GM23338 (cell line): ENCODE data around the gene PPIA. TPM values are rescaled to one million over a fixed set of nuclear protein-coding genes. Genes with fewer than 3 reads are reported as not detected.

Experiments
- ATAC-seq: fragments of 200-7000 bp; cut with Tn5 transposase; 3 replicates; pipeline ENCODE4 v1.9.1; 2020
- DNase-seq: peaks from one replicate; pipeline ENCODE4 v3.0.0-alpha.2; 2015; ENCODE audit warnings: low spot score
- H2AFZ ChIP-seq: fragments of 200-600 bp; sonication (generic); 2 replicates; pipeline ENCODE4 v1.8.0; 2016; ENCODE audit warnings: antibody characterized with exemption, mild to moderate bottlenecking, moderate library complexity
- H3F3A ChIP-seq: fragments of 200-600 bp; sonication (generic); replicated peaks from 2 replicates; pipeline ENCODE4 v1.8.0; 2017; ENCODE audit warnings: antibody characterized with exemption, mixed run types, low read depth
- H3K27ac ChIP-seq: fragments of 200-600 bp; sonication (generic); 2 replicates; pipeline ENCODE4 v1.6.1; 2016; ENCODE audit warnings: low read depth
- H3K27me3 ChIP-seq: fragments of 200-600 bp; sonication (generic); 2 replicates; pipeline ENCODE4 v1.8.0; 2016; ENCODE audit warnings: mild to moderate bottlenecking, mixed run types, moderate library complexity; ENCODE audit not compliant: insufficient read depth
- H3K36me3 ChIP-seq: fragments of 200-600 bp; sonication (generic); 2 replicates; pipeline ENCODE4 v1.8.0; 2016; ENCODE audit warnings: mild to moderate bottlenecking; ENCODE audit not compliant: insufficient read depth
- H3K4me1 ChIP-seq: fragments of 200-600 bp; sonication (generic); 2 replicates; pipeline ENCODE4 v1.8.0; 2016; ENCODE audit warnings: mild to moderate bottlenecking, moderate library complexity; ENCODE audit not compliant: insufficient read depth
- H3K4me2 ChIP-seq: fragments of 200-600 bp; sonication (generic); 2 replicates; pipeline ENCODE4 v1.7.1; 2017; ENCODE audit warnings: mixed run types
- H3K4me3 ChIP-seq: fragments of 200-600 bp; sonication (generic); 2 replicates; pipeline ENCODE4 v1.6.1; 2016; ENCODE audit warnings: mixed run types
- H3K79me2 ChIP-seq: fragments of 200-600 bp; sonication (generic); replicated peaks from 2 replicates; pipeline ENCODE4 v1.8.0; 2017; ENCODE audit warnings: mild to moderate bottlenecking; ENCODE audit not compliant: insufficient read depth
- H3K9me2 ChIP-seq: fragments of 200-600 bp; sonication (generic); 2 replicates; pipeline ENCODE4 v1.8.0; 2017; ENCODE audit not compliant: insufficient read depth
- H4K20me1 ChIP-seq: fragments of 200-600 bp; sonication (generic); replicated peaks from 2 replicates; pipeline ENCODE4 v1.8.0; 2017; ENCODE audit warnings: mild to moderate bottlenecking; ENCODE audit not compliant: insufficient read depth
- H3K27ac Mint-ChIP-seq: 2 replicates; pipeline ENCODE4 v1.8.0; 2020; ENCODE audit warnings: inconsistent platforms, mild to moderate bottlenecking, moderate library complexity, mixed read lengths
- H3K27me3 Mint-ChIP-seq: 3 replicates; pipeline ENCODE4 v1.8.0; 2022; ENCODE audit warnings: low read depth, mild to moderate bottlenecking, moderate library complexity, mixed read lengths, inconsistent platforms; ENCODE audit not compliant: insufficient read depth, poor library complexity
- H3K36me3 Mint-ChIP-seq: 3 replicates; pipeline ENCODE4 v1.8.0; 2021; ENCODE audit warnings: low read depth, mild to moderate bottlenecking, inconsistent platforms, moderate library complexity, mixed read lengths
- H3K4me1 Mint-ChIP-seq: 3 replicates; pipeline ENCODE4 v1.8.0; 2020; ENCODE audit warnings: mild to moderate bottlenecking, inconsistent platforms, mixed read lengths
- H3K4me3 Mint-ChIP-seq: 3 replicates; pipeline ENCODE4 v1.8.0; 2021; ENCODE audit warnings: moderate library complexity, mild to moderate bottlenecking, inconsistent platforms, mixed read lengths
- H3K9me3 Mint-ChIP-seq: 3 replicates; pipeline ENCODE4 v1.8.0; 2020; ENCODE audit warnings: moderate library complexity, mild to moderate bottlenecking, inconsistent platforms, mixed read lengths
- CREB1 ChIP-seq: fragments of 250-450 bp; sonication (Bioruptor Pico); IDR thresholded peaks from 2 replicates; pipeline ENCODE4 v1.5.0; 2020; ENCODE audit warnings: low read depth, mild to moderate bottlenecking, moderate library complexity
- CTCF ChIP-seq, 2 experiments: fragments of 200-600 bp in 1 of 2; sonication (generic) in 1 of 2; conservative IDR thresholded peaks; 2 replicates each; pipeline versions ENCODE4 v1.5.1 to v1.6.1; 2016 to 2017; ENCODE audit warnings: antibody characterized with exemption in 2 of 2, low read depth in 2 of 2, mild to moderate bottlenecking in 2 of 2, moderate library complexity in 1 of 2
- EZH2 ChIP-seq: fragments of 200-600 bp; sonication (generic); IDR thresholded peaks from one replicate; pipeline ENCODE4 v1.8.0; 2017; ENCODE audit warnings: antibody characterized with exemption, mild to moderate bottlenecking, low read depth; ENCODE audit not compliant: unreplicated experiment
- EZH2phosphoT487 ChIP-seq: fragments of 200-600 bp; sonication (generic); IDR thresholded peaks from one replicate; pipeline ENCODE4 v1.8.1; 2018; ENCODE audit warnings: antibody characterized with exemption; ENCODE audit not compliant: unreplicated experiment
- JUNB ChIP-seq: IDR thresholded peaks from one replicate; pipeline ENCODE4 v1.6.1; 2016; ENCODE audit warnings: antibody characterized with exemption; ENCODE audit not compliant: unreplicated experiment
- NANOG ChIP-seq: IDR thresholded peaks from 2 replicates; pipeline ENCODE4 v1.6.1; 2016; ENCODE audit warnings: antibody characterized with exemption, borderline replicate concordance
- POLR2AphosphoS5 ChIP-seq: IDR thresholded peaks from 2 replicates; pipeline ENCODE4 v1.6.1; 2016; ENCODE audit warnings: antibody characterized with exemption, low read depth
- REST ChIP-seq: IDR thresholded peaks from one replicate; pipeline ENCODE4 v1.6.1; 2018; ENCODE audit warnings: antibody characterized with exemption; ENCODE audit not compliant: unreplicated experiment
- STAT1 ChIP-seq: IDR thresholded peaks from one replicate; pipeline ENCODE4 v1.6.1; 2016; ENCODE audit warnings: antibody characterized with exemption; ENCODE audit not compliant: unreplicated experiment
- ZNF114 ChIP-seq: fragments of 250-450 bp; sonication (Bioruptor Pico); IDR thresholded peaks from 2 replicates; pipeline ENCODE4 v1.5.0; 2020; ENCODE audit warnings: mild to moderate bottlenecking, moderate library complexity
- ZNF331 ChIP-seq: fragments of 250-450 bp; sonication (Bioruptor Pico); IDR thresholded peaks from 2 replicates; pipeline ENCODE4 v1.5.0; 2020; ENCODE audit warnings: low read depth, mild to moderate bottlenecking, moderate library complexity
- polyA plus RNA-seq: library from polyadenylated mRNA; unstranded; fragments of >200 nt; fragmentation: Nextera tagmentation; extraction: Ambion mirVana; gene quantifications from 2 replicates; pipeline ENCODE4 v1.2.1, GENCODE V29; 2016
- total RNA-seq: library from RNA; depleted of rRNA; stranded (reverse); fragments of >200 nt; shearing (Covaris generic); gene quantifications from 2 replicates; pipeline ENCODE4 v1.2.3, GENCODE V29; 2014
- TF ChIP-seq, protein P1 (sequence below): fragments of 250-450 bp; sonication (Bioruptor Pico); IDR thresholded peaks from 2 replicates; pipeline ENCODE4 v1.5.0; 2020; ENCODE audit warnings: mild to moderate bottlenecking, moderate library complexity
- TF ChIP-seq, protein P2 (sequence below): IDR thresholded peaks from 2 replicates; pipeline ENCODE4 v1.6.1; 2016; ENCODE audit warnings: antibody characterized with exemption

PPIA gene
- total and polyA plus RNA-seq, 2 experiments from 2014 or later: 4,367 to 6,524 TPM

DNA sequence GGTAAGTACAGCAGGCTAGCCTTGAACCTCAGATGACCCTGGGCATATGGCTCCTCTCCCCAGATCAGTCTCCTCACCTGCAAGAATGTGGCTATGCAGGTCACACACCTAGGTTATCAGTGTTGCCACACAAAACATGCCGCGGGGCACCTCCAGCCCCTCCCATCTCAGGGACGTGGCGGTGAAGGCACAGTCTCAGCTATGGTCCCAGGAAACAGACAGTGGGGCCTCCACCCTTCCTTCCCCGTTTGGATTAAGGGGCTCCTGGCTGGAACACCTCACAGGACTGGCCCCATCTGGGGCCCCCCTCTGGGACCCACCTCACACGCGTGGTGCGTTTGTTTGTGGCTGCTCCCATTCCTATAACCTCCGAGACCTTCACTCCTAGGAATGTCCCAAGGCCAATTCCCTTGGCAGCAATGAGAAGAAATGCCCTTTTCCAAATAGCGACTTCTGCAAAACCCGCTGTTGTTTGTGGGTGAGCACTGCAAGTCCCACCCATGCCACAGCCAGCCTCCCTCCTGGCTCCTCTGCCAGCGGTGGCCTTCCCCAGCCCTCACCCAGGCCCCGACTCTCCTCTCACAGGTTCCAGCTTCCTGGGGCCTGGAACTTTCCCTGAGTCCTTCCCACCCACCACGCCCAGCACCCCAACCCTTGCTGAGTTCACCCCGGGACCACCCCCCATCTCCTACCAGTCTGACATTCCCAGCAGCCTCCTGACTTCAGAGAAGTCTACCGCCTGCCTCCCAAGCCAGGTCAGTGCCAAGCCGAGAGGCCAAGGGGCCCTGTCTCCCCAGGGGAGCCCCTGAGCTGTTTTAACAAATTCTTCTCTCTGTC, 30.7 kb upstream of the PPIA start:
- ATAC-seq (no peak), DNase-seq (no peak)
- Mint-ChIP-seq H3K9me3 (no peaks in the 10 kb centered on the region; the same call in 2 of the 3 replicates), H3K27me3 (peaks cover 16% of the 10 kb centered on the region), H3K27ac (no peak overlapping the region), H3K36me3 (peaks cover 63% of the 10 kb centered on the region), H3K4me1 (peaks cover 23% of the 10 kb centered on the region), H3K4me3 (no peak overlapping the region)
- Histone ChIP-seq H3K27me3 (no peaks in the 10 kb centered on the region), H3K79me2 (no peaks in the 10 kb centered on the region), H2AFZ (no peak overlapping the region), H3K4me1 (peaks cover 16% of the 10 kb centered on the region; the same call in 1 of the 2 replicates), H3K36me3 (peaks cover 15% of the 10 kb centered on the region; the same call in 1 of the 2 replicates), H3K4me2 (no peak overlapping the region), H3K9me2 (no peaks in the 10 kb centered on the region), H3K27ac (no peak overlapping the region), H4K20me1 (peaks cover 9% of the 10 kb centered on the region; the same call in 1 of the 2 replicates), H3K4me3 (no peak overlapping the region), H3F3A (0 out of 2 replicates have a peak, but pooled peaks cover 3% of the 10 kb centered on the region)
- TF ChIP-seq REST (no peak), NANOG (no peak), ZNF114 (CRISPR knock-in tag) (no peak), CREB1 (no peak), EZH2phosphoT487 (no peak), CTCF (conservative IDR thresholded peaks at IDR 0.05; ENCODE audit: low read depth in 2 of 2) (no peak), ZNF331 (CRISPR knock-in tag) (no peak), EZH2 (no peak), STAT1 (no peak), JUNB (no peak), POLR2AphosphoS5 (no peak)
- TF ChIP-seq, protein P1, sequence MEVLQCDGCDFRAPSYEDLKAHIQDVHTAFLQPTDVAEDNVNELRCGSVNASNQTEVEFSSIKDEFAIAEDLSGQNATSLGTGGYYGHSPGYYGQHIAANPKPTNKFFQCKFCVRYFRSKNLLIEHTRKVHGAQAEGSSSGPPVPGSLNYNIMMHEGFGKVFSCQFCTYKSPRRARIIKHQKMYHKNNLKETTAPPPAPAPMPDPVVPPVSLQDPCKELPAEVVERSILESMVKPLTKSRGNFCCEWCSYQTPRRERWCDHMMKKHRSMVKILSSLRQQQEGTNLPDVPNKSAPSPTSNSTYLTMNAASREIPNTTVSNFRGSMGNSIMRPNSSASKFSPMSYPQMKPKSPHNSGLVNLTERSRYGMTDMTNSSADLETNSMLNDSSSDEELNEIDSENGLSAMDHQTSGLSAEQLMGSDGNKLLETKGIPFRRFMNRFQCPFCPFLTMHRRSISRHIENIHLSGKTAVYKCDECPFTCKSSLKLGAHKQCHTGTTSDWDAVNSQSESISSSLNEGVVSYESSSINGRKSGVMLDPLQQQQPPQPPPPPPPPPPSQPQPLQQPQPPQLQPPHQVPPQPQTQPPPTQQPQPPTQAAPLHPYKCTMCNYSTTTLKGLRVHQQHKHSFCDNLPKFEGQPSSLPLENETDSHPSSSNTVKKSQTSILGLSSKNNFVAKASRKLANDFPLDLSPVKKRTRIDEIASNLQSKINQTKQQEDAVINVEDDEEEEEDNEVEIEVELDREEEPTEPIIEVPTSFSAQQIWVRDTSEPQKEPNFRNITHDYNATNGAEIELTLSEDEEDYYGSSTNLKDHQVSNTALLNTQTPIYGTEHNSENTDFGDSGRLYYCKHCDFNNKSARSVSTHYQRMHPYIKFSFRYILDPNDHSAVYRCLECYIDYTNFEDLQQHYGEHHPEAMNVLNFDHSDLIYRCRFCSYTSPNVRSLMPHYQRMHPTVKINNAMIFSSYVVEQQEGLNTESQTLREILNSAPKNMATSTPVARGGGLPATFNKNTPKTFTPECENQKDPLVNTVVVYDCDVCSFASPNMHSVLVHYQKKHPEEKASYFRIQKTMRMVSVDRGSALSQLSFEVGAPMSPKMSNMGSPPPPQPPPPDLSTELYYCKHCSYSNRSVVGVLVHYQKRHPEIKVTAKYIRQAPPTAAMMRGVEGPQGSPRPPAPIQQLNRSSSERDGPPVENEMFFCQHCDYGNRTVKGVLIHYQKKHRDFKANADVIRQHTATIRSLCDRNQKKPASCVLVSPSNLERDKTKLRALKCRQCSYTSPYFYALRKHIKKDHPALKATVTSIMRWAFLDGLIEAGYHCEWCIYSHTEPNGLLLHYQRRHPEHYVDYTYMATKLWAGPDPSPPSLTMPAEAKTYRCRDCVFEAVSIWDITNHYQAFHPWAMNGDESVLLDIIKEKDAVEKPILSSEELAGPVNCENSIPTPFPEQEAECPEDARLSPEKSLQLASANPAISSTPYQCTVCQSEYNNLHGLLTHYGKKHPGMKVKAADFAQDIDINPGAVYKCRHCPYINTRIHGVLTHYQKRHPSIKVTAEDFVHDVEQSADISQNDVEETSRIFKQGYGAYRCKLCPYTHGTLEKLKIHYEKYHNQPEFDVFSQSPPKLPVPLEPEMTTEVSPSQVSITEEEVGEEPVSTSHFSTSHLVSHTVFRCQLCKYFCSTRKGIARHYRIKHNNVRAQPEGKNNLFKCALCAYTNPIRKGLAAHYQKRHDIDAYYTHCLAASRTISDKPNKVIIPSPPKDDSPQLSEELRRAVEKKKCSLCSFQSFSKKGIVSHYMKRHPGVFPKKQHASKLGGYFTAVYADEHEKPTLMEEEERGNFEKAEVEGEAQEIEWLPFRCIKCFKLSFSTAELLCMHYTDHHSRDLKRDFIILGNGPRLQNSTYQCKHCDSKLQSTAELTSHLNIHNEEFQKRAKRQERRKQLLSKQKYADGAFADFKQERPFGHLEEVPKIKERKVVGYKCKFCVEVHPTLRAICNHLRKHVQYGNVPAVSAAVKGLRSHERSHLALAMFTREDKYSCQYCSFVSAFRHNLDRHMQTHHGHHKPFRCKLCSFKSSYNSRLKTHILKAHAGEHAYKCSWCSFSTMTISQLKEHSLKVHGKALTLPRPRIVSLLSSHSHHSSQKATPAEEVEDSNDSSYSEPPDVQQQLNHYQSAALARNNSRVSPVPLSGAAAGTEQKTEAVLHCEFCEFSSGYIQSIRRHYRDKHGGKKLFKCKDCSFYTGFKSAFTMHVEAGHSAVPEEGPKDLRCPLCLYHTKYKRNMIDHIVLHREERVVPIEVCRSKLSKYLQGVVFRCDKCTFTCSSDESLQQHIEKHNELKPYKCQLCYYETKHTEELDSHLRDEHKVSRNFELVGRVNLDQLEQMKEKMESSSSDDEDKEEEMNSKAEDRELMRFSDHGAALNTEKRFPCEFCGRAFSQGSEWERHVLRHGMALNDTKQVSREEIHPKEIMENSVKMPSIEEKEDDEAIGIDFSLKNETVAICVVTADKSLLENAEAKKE (CRISPR knock-in tag): no peak
- TF ChIP-seq, protein P2, sequence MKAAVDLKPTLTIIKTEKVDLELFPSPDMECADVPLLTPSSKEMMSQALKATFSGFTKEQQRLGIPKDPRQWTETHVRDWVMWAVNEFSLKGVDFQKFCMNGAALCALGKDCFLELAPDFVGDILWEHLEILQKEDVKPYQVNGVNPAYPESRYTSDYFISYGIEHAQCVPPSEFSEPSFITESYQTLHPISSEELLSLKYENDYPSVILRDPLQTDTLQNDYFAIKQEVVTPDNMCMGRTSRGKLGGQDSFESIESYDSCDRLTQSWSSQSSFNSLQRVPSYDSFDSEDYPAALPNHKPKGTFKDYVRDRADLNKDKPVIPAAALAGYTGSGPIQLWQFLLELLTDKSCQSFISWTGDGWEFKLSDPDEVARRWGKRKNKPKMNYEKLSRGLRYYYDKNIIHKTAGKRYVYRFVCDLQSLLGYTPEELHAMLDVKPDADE: no peak
